ENCODE results near the gene BMP4.

Gene BMP4

DNA sequence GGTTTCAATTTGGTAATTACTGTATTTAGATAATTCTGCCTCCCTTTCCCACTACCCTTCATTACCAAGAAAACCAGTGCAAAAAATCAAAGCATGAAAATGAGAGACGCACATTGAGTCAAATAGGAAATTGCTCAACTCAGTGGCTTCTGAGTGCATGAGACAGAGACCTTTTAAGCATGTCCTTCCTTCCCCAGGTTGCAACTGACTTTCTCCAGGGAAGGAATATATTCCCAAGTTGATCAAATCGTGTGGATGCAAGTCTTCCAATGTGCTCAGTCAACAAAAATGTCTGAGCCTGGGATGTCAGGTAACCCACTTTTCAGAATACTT lies 12.9 kb downstream of the BMP4 start:
- H3K36me3 ChIP-seq (ENCODE audit: insufficient read depth, low read length): no peaks in the 10 kb centered on the region
- peak overlapping the region; percentile 49; the same call in 1 of the 2 replicates for H3K9ac ChIP-seq (ENCODE audit: low read depth, low read length)
- H3K4me3 ChIP-seq (ENCODE audit: low read length): peak overlapping the region; percentile 23; the same call in 1 of the 2 replicates
- H3K4me1 ChIP-seq (ENCODE audit: insufficient read depth, low read length): peaks cover 59% of the 10 kb centered on the region
- 52% methylated on average over 2 of the region's 2 CpGs for WGBS
- peak overlapping the region; percentile 82; the same call in 1 of the 2 replicates for H3K27ac ChIP-seq (ENCODE audit: low read depth, low read length)
- H3K9me3 ChIP-seq (ENCODE audit: insufficient read depth, low read depth, low read length): no peaks in the 10 kb centered on the region
- peaks cover 47% of the 10 kb centered on the region for H3K27me3 ChIP-seq (ENCODE audit: insufficient read depth, low read length)

DNA sequence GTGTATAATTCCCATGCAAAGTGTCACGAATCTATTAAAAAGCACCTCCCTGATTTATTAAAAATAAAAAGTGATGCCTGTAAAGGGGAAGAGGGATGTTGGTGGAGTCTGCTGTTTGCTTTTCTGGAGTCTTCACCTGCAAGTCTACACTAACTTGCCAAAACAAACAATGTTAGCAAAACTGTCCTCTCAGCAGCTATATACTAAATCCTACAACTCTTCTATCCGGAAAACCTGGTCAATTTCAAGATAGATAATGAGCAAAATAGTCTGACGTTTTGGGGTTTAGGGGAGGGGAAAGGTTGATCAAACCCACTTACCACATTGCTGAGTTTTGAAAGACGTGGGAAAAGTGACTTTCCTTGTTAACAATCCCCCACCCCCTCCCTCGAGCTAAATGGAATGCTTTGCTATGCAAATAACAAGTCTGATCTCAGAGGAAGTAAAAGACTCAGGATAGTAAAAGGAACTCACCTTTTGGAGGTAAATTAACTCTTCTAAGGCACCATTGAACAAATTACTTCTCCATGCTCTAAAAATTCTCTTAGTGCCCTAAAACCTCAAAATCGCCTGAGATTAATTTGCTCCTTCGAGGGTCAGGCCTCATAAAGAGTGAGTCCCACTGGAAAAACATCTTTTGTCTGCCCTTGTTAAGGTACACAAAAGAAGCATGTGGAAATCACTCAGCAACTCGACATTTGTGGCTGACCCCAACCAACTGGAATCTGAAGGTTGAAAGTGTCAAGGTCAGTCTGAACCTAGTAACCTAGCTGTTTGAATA lies 13.5 kb downstream of the BMP4 start:
- peaks cover 53% of the 10 kb centered on the region for H3K4me1 ChIP-seq (ENCODE audit: insufficient read depth, low read length)
- peaks cover 41% of the 10 kb centered on the region for H3K27me3 ChIP-seq (ENCODE audit: insufficient read depth, low read length)
- WGBS: 3% methylated on average over 3 of the region's 8 CpGs
- H3K27ac ChIP-seq (ENCODE audit: low read depth, low read length): peak overlapping the region; percentile 82
- H3K9me3 ChIP-seq (ENCODE audit: insufficient read depth, low read depth, low read length): no peaks in the 10 kb centered on the region
- peak overlapping the region; percentile 23 for H3K4me3 ChIP-seq (ENCODE audit: low read length)
- peak overlapping the region; percentile 49; the same call in 1 of the 2 replicates for H3K9ac ChIP-seq (ENCODE audit: low read depth, low read length)
- H3K36me3 ChIP-seq (ENCODE audit: insufficient read depth, low read length): no peaks in the 10 kb centered on the region

DNA sequence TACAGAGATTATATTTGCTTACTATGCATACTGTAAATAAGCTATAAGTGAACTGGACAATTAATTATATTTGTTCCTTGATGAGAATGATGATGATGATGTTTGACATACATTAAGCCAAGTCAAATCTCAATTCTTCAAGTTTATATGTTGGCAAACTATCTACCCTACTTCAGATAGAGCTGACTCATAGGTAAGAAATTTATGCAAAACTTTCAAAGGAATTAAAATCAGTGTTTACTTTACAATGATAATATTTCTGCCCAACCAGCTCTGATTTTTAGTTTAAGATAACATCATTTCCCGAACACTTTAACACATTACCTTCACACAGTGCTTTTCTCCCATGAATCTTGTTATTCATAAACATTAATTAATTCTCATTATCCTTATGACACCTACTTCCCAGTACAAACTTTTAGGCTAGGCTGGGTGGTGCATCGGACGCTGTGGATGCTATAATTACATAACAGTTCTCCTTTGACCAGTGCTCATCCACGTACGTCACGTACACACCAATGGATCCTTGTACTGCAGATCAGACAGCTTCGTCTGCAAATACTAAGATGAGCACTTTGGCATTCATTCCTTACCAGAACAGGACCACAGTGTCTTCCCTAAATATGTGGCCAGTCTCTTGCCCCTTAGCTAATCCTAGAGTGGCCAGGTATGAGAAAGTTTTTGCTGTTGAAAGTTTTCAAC lies 18.3 kb downstream of the BMP4 start:
- Histone ChIP-seq H3K4me3 (ENCODE audit: low read length) (no peak overlapping the region), H3K4me1 (ENCODE audit: insufficient read depth, low read length) (peaks cover 13% of the 10 kb centered on the region), H3K36me3 (ENCODE audit: insufficient read depth, low read length) (no peaks in the 10 kb centered on the region), H3K9me3 (ENCODE audit: insufficient read depth, low read depth, low read length) (0 out of 2 replicates have a peak, but pooled peaks cover 4% of the 10 kb centered on the region), H3K27ac (ENCODE audit: low read depth, low read length) (no peak overlapping the region), H3K9ac (ENCODE audit: low read depth, low read length) (no peak overlapping the region), H3K27me3 (ENCODE audit: insufficient read depth, low read length) (no peaks in the 10 kb centered on the region)
- 94% methylated on average over 7 of the region's 7 CpGs for WGBS

DNA sequence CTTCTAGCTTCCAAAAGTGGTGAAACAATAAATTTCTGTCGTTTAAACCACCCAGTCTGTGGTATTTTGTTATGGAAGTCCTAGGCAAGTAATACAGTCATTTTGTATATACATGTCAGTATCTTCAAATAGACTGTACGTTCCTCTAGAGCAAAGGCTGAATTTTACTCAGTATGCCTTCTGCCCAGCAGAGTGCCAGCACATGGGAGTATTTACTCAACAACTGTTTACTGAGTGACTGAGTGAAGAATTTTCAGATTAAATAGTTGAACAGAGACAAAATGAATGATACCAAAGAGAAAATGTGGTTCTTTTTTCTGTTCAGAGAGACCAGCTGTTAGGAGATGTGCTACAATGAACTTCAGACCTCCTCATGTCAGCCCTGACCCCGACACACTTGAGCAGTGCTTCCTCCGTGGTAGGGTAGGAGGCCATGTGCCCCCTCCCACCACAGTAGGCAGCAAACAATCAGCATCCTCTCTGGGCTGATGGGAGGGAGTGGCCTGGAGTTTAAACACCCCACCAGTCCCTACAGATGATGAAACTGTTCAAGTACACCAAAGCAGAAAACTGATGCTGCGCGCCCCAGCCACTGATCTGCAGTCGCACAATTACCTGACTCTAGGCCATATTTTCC lies 21.7 kb downstream of the BMP4 start:
- H3K4me3 ChIP-seq (ENCODE audit: low read length): no peak overlapping the region
- no peak overlapping the region for H3K27ac ChIP-seq (ENCODE audit: low read depth, low read length)
- WGBS: 87% methylated on average over 7 of the region's 7 CpGs
- H3K36me3 ChIP-seq (ENCODE audit: insufficient read depth, low read length): no peaks in the 10 kb centered on the region
- H3K9ac ChIP-seq (ENCODE audit: low read depth, low read length): no peak overlapping the region
- no peaks in the 10 kb centered on the region for H3K27me3 ChIP-seq (ENCODE audit: insufficient read depth, low read length)
- H3K4me1 ChIP-seq (ENCODE audit: insufficient read depth, low read length): peaks cover 4% of the 10 kb centered on the region
- H3K9me3 ChIP-seq (ENCODE audit: insufficient read depth, low read depth, low read length): 0 out of 2 replicates have a peak, but pooled peaks cover 4% of the 10 kb centered on the region

DNA sequence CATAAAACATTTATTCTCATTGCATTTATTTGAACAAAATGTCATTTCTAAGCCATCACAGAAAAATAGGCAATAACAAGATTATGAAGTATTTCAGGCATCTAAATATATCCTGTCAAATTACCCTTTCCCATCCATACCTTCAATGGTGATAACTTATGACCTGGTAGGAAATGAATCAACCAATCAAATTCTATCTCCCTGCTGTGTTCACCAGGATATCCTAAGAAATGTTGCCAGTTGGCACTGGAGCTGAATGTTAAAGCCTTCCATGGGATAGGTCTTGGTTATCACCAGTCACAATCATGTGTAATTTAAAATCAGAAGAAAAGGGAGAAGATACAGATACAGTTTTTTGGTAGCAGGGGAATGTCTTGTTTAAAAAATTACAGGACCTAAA lies 23.7 kb downstream of the BMP4 start:
- Histone ChIP-seq H3K36me3 (ENCODE audit: insufficient read depth, low read length) (no peaks in the 10 kb centered on the region), H3K27ac (ENCODE audit: low read depth, low read length) (no peak overlapping the region), H3K27me3 (ENCODE audit: insufficient read depth, low read length) (no peaks in the 10 kb centered on the region), H3K4me1 (ENCODE audit: insufficient read depth, low read length) (peaks cover 7% of the 10 kb centered on the region), H3K4me3 (ENCODE audit: low read length) (no peak overlapping the region), H3K9ac (ENCODE audit: low read depth, low read length) (no peak overlapping the region), H3K9me3 (ENCODE audit: insufficient read depth, low read depth, low read length) (0 out of 2 replicates have a peak, but pooled peaks cover 4% of the 10 kb centered on the region)

DNA sequence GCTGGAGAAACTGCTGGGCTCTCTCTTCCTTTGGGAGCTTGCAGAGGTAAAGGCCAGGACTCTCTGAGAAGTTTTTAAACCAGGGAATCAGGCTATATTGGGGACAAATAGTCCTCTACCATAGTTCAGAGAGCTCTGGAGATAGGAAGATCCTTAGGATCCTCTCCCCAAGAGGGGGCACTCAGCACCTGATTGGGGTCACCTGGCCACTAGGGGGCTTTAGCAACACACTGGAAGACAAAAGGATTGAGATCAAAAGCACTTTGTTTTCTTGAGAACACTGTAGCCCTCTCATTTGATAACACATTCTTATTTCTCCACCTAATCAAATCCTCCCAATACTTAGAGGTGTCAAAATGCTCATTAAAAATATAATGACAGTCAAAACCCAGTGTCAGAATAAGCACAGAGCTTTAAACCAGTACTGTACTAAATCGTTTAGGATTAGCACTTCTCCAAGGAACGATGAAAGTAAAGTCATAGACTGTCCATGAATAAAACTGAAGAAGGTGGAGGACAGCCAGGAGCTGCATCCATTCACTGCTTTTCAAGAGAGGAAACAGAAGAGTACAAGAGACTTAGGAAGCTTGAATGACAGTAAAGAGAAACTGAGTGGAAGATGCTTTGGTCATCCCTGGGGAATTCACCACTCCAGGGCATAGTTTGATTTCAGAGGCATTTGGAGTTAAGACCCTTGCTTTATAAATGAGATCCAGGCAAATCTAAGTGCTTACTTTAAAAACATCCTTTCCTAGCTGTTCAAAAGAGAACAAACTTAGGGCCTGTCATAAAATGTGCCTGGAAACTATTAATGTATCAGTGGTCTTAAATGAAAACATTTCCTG lies 26.5 kb downstream of the BMP4 start:
- H3K4me1 ChIP-seq (ENCODE audit: insufficient read depth, low read length): peaks cover 20% of the 10 kb centered on the region
- 86% methylated on average over 2 of the region's 2 CpGs for WGBS
- peak overlapping the region; percentile 38; the same call in 1 of the 2 replicates for H3K27ac ChIP-seq (ENCODE audit: low read depth, low read length)
- no peaks in the 10 kb centered on the region for H3K27me3 ChIP-seq (ENCODE audit: insufficient read depth, low read length)
- H3K4me3 ChIP-seq (ENCODE audit: low read length): no peak overlapping the region
- no peak overlapping the region for H3K9ac ChIP-seq (ENCODE audit: low read depth, low read length)
- no peaks in the 10 kb centered on the region for H3K36me3 ChIP-seq (ENCODE audit: insufficient read depth, low read length)
- no peaks in the 10 kb centered on the region for H3K9me3 ChIP-seq (ENCODE audit: insufficient read depth, low read depth, low read length)

DNA sequence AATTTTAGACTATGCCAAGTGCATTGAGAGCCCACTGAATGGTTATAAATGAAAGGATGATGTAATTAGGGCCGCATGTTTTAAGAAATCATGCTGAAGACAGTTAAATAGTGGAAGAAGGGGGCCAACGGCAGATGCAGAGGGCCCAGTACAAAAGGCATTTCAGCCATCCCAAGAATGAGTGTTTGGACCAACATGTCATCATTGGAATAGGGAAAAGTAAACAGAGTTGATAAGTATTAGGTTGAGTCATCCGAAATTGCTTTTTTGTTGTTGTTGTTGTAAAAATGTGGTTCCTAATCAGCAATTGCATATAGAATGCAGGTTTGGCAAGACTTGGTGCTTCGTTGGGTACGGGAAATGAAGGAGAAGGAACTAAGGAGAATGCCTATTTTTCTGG lies 29.5 kb downstream of the BMP4 start:
- 86% methylated on average over 5 of the region's 5 CpGs for WGBS
- no peaks in the 10 kb centered on the region for H3K27me3 ChIP-seq (ENCODE audit: insufficient read depth, low read length)
- no peak overlapping the region for H3K4me3 ChIP-seq (ENCODE audit: low read length)
- H3K27ac ChIP-seq (ENCODE audit: low read depth, low read length): no peak overlapping the region
- no peaks in the 10 kb centered on the region for H3K36me3 ChIP-seq (ENCODE audit: insufficient read depth, low read length)
- no peaks in the 10 kb centered on the region for H3K9me3 ChIP-seq (ENCODE audit: insufficient read depth, low read depth, low read length)
- no peak overlapping the region for H3K9ac ChIP-seq (ENCODE audit: low read depth, low read length)
- peaks cover 20% of the 10 kb centered on the region for H3K4me1 ChIP-seq (ENCODE audit: insufficient read depth, low read length)

DNA sequence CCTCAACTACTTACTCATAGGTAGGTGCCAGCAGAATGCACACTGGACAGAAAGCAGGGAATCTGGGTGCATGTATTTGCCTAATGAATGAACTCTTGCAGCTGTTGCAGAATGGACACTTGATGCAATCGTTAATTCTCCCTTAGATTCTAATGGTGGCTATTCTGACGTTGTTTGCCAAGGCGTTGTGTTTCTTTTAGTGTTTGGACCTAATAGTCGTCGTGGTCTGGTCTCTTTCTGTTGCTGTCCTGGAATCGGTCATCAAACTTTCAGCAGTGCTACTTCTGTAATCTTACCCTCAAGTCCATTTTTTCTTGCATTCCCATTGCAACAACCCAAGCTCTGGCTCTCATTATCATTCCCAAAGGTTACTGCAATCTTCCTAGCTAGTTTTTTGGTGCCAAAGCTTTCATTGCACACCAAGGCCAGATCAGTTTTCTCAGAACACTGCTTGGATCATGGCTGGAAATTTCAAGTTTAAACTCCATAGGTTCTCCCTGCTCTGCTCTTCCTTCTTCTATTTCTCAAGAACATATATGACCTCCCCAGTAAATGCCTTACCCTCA lies 31.3 kb downstream of the BMP4 start:
- H3K4me3 ChIP-seq (ENCODE audit: low read length): no peak overlapping the region
- H3K27ac ChIP-seq (ENCODE audit: low read depth, low read length): no peak overlapping the region
- WGBS: 92% methylated on average over 6 of the region's 6 CpGs
- peaks cover 37% of the 10 kb centered on the region for H3K4me1 ChIP-seq (ENCODE audit: insufficient read depth, low read length)
- H3K9ac ChIP-seq (ENCODE audit: low read depth, low read length): no peak overlapping the region
- H3K9me3 ChIP-seq (ENCODE audit: insufficient read depth, low read depth, low read length): no peaks in the 10 kb centered on the region
- no peaks in the 10 kb centered on the region for H3K27me3 ChIP-seq (ENCODE audit: insufficient read depth, low read length)
- no peaks in the 10 kb centered on the region for H3K36me3 ChIP-seq (ENCODE audit: insufficient read depth, low read length)

DNA sequence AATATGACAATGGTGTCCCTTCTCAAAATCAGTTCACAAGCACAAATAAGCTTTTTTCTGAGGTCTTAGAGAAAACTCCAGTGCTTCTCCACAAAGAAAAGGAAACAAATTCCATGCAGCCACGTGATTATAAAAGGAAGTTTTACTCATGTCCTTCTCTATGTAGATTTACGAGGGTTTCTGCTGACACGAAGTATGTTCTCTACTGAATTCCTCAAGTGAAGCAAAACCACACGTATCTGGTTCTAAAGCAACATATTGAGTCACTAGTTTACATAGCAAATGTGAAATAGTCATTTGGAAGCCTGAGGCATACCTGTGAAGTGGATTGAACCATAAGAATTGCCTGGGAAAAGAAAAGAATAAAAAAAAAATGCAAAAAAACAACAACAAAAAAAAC lies 31.9 kb downstream of the BMP4 start:
- no peaks in the 10 kb centered on the region for H3K9me3 ChIP-seq (ENCODE audit: insufficient read depth, low read depth, low read length)
- H3K9ac ChIP-seq (ENCODE audit: low read depth, low read length): no peak overlapping the region
- 57% methylated on average over 4 of the region's 4 CpGs for WGBS
- no peak overlapping the region for H3K27ac ChIP-seq (ENCODE audit: low read depth, low read length)
- H3K27me3 ChIP-seq (ENCODE audit: insufficient read depth, low read length): no peaks in the 10 kb centered on the region
- H3K4me3 ChIP-seq (ENCODE audit: low read length): no peak overlapping the region
- H3K36me3 ChIP-seq (ENCODE audit: insufficient read depth, low read length): no peaks in the 10 kb centered on the region
- H3K4me1 ChIP-seq (ENCODE audit: insufficient read depth, low read length): peaks cover 38% of the 10 kb centered on the region

DNA sequence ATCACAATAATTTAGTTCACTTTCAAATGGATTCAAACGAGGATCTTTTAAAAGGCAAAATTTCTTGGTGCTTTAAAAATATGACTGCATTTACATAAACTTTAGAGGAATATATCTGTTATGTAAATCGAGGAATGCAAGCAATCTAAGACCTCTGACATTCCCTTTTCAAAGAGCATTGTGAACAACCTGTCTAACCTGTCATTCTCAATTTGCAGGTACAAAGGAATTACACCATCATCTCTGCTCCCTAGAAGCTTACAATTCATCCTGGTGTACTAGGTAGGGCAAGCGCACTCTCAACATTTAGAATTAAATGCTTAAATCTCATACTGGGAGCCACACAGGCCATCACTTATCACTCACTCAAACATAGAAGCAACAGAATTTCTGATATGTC lies 35.6 kb downstream of the BMP4 start:
- no peak overlapping the region for H3K9ac ChIP-seq (ENCODE audit: low read depth, low read length)
- H3K27ac ChIP-seq (ENCODE audit: low read depth, low read length): 0 out of 2 replicates have a peak overlapping the region, but pooled peaks have one; percentile 24
- no peak overlapping the region for H3K4me3 ChIP-seq (ENCODE audit: low read length)
- no peaks in the 10 kb centered on the region for H3K27me3 ChIP-seq (ENCODE audit: insufficient read depth, low read length)
- no peaks in the 10 kb centered on the region for H3K36me3 ChIP-seq (ENCODE audit: insufficient read depth, low read length)
- H3K4me1 ChIP-seq (ENCODE audit: insufficient read depth, low read length): peaks cover 23% of the 10 kb centered on the region
- WGBS: 43% methylated on average over 2 of the region's 3 CpGs
- no peaks in the 10 kb centered on the region for H3K9me3 ChIP-seq (ENCODE audit: insufficient read depth, low read depth, low read length)

Measured in HUES64 (cell line).